GM19023 (cell line): ENCODE results near the gene COL3A1.

Experiments used
- ATAC-seq: cut with Tn5 transposase; IDR thresholded peaks from one replicate; pipeline ENCODE4 v1.9.1; 2021; ENCODE audit warnings: mild to moderate bottlenecking, moderate library complexity; ENCODE audit not compliant: unreplicated experiment

Gene COL3A1

GRCh38 chr2:189014449-189015138, 40.4 kb downstream of the COL3A1 start:
- ATAC-seq, result no peak

GRCh38 chr2:189015359-189015758, 41.2 kb downstream of the COL3A1 start:
- no peak for ATAC-seq

GRCh38 chr2:189016311-189016861, 42.2 kb downstream of the COL3A1 start:
- no peak for ATAC-seq

GRCh38 chr2:189018631-189019030, 44.5 kb downstream of the COL3A1 start:
- no peak for ATAC-seq

GRCh38 chr2:189020179-189020578, 46.0 kb downstream of the COL3A1 start:
- ATAC-seq, result no peak

- no peak for ATAC-seq
Observed at GRCh38 chr2:189022053-189022481, 47.9 kb downstream of the COL3A1 start.

GRCh38 chr2:189022492-189022891, 48.3 kb downstream of the COL3A1 start:
- ATAC-seq, result no peak

GRCh38 chr2:189024901-189025618, 50.9 kb downstream of the COL3A1 start:
- no peak for ATAC-seq

GRCh38 chr2:189037518-189037917, 63.3 kb downstream of the COL3A1 start:
- no peak for ATAC-seq

- ATAC-seq, result no peak
Observed at GRCh38 chr2:189045836-189046235, 71.7 kb downstream of the COL3A1 start.

GRCh38 chr2:189046320-189046719, 72.1 kb downstream of the COL3A1 start:
- no peak for ATAC-seq

GRCh38 chr2:189047171-189047888, 73.2 kb downstream of the COL3A1 start:
- ATAC-seq, result no peak

GRCh38 chr2:189048189-189048588, 74.0 kb downstream of the COL3A1 start:
- ATAC-seq, result no peak

GRCh38 chr2:189049709-189050164, 75.6 kb downstream of the COL3A1 start:
- no peak for ATAC-seq

GRCh38 chr2:189050165-189050712, 76.1 kb downstream of the COL3A1 start:
- ATAC-seq, result no peak

GRCh38 chr2:189056200-189057106, 82.3 kb downstream of the COL3A1 start:
- ATAC-seq, result no peak

GRCh38 chr2:189057316-189057715, 83.1 kb downstream of the COL3A1 start:
- ATAC-seq, result no peak

GRCh38 chr2:189060096-189060642, 86.0 kb downstream of the COL3A1 start:
- ATAC-seq, result no peak
